Central memory CD4-positive, alpha-beta T cell (primary cell): ENCODE data around the gene PLOD1.

Experiments
- DNase-seq: peaks from one replicate; pipeline ENCODE4 v3.0.0; 2022

Gene PLOD1

DNA sequence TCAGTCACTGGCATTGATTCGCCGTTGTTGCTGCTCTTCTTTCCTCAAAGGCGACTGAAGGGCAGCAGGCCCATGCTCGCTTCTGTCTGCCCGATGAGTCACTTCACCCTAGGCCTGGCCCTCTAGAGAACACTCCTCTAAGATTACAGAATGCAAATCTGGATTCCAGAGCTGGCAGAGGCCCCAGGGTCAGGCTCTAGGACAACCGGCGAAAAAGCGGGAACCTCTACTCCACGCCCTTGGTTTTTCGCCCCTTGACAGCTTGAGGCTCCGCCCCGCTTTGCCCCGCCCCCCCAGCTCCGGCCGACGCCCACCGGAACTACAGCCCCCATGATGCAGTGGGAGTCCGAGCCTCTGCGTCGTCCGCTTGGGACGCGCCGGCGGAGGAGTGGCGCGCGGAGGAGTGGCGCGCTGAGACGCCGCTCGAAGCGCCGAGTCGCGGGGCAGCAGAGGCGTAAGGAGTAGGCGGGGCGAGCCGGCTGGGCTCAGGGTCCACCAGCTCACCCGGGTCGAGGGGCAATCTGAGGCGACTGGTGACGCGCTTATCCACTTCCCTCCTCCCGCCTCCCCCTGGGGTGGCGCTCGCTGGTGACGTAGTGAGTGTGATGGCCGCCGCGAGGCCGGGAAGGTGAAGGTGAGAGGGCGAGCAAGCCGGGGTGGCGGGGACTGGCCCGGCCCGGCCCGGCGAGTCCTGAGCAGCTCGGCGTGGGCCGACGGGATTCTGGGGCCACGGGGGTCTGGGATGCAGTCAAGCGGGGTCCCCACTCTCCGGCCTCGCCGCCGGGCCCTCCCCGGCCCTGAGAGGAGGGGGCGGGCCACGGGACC lies 45.5 kb downstream of the PLOD1 start, which contains the start of gene MFN2:
Gene MFN2, plus strand, starts transcription at position 594 of the 825 bp plus-strand sequence. CDS start 8,725 bp downstream, outside the sequence.
- peak; percentile 92 for DNase-seq

DNA sequence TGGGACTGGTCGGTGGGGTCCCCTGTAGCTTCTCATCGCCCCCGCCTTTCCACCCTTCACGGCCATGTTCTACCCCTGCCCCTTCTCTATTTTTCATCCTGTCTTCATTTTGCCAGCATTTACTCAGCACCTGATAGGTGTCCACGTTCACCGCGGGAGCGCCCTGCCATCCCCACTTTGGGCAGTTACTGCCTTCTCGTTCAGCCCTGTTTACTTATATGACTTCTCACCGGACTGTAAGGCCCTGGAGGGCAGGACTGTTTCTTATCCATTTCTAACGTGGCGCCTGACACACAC lies 46.1 kb downstream of the PLOD1 start:
- no peak for DNase-seq

DNA sequence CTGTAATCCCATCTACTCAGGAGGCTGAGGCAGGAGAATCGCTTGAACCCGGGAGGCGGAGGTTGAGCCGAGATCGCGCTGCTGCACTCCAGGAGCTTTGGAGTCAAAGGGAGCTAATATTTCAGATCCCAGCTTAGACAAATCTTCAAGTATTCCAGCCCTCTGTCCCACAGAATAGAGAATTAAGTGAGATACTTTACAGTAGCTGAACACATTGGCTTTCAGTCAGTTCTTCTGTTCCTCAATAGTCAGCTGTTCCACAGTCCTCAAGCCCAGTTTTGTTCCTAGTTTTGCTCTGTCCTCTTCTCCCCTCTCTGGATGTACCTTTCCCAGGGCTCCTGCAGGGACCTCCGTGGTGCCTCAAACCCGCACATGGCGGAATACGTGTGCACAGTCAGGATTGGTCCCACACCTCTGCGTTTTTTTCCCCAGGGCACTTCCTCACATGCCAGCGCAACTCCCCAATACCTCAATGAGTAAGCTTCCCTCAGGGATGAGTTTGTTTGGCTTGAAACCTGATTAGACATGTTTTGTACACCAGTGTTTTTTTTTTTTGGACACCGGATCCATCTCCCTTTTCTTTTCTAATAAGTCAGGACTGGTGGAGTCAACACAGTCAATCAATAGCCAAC lies 47.0 kb downstream of the PLOD1 start:
- no peak for DNase-seq

DNA sequence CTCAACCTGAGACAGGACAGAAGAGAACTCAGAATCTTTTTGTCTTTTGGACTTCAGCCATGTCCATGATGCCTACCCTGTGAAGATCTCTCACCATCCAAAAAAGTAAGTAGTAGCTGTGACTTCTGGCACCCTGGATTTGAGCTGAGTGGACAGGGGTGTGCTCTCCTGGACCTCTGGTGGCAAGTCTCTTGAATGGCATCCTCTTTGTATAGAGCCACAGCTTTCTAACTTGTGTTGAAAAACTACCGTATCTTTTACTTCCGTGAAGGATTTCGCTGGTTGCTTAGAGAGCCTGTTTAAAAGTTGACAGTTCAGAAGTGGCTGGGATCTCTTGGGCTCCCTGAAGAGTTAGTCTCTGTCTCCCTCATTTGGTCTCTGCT lies 47.5 kb downstream of the PLOD1 start:
- DNase-seq = no peak

DNA sequence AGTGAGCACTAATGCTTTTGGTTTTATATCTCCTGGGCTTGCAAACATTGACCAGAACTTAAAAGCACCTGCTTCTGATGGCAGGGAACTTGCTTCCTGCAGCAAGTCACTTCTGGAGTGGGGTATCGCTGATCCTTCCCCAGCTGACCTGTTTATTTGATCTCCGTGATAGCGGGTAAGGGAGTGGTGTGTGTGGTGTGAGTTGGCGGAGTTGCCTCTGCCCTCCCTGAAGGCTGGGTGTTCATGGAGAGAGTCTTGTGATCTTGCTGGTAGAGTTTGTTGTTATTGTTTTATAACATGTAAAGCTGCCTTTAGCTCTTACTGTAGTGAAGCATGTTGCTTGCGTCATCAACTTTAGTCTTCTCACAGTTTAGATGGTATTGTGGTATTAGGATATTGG lies 49.6 kb downstream of the PLOD1 start:
- no peak for DNase-seq

DNA sequence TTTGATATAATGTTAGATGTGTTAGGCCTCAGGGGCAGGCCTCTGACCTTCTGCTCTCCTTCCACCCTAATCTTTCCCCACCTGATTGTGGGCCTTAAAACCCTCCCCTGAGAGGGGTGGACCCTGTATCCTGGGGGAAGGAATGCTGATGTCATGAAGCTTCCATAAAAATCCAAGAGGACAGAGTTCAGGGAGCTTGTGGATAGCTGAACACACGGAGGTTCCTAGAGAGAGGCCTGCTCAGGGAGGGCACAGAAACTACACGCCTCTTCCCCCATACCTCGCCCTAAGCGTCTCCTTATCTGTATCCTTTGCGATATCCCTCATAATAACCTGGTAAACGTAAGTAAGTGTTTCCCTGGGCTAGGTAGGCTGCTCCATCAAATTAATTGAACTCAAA lies 50.1 kb downstream of the PLOD1 start:
- DNase-seq = no peak

DNA sequence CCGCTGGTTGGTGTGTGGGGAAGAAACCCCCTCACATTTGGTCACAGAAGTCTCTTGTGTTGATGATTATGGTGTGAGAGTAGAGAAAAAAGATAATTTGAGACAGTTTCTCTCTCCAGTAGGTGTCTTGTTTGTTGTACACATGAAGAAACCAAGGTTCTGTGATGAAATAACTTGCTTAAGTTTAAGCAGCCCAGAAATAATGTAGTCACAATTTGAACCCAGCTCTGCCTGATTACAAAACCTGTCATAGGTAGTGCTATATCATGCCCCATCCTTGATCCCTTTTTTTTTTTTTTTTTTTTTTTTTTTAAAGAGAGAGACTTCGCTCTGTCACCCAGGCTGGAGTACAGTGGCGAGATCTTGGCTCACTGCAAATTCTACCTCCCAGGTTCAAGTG lies 50.7 kb downstream of the PLOD1 start:
- DNase-seq = no peak

DNA sequence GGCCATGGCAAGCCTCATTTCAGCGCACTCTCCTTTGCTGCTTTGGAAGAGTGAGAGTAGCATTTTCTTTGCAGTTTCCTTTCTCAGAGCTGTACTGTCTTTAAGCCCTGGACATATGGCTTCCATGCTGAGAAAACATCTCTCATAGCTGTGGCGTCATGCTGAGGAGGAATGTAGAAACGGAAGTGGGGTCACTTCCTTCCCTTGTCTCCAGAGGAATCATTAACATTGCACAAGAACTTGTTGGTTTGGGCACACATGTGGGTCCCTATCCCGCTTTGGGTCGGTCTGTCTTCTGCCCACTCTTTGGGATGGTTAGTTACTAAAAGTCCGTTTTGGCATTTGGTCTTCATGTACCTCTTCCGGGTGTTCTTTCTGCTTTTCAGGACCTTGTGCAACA lies 51.3 kb downstream of the PLOD1 start:
- DNase-seq = no peak

DNA sequence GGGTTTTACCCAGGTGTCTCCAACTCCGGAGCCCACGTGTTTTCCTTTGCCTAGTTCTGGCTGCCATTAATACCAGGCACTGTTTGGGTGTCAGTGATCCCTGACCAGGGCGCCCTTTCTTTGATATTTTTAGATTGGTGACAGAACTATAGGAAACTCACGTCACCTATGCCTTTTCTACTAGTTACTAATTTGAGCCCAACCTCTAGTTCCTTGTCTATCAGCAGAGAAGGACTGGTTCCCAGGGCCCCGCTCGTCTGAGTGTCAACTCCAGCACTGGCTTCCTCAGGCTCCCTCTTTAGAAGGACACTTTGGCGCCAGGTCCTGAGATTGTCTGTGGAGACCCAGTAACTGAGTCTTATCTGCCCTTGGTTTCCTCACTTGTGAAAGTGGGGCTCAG lies 55.2 kb downstream of the PLOD1 start:
- no peak for DNase-seq

DNA sequence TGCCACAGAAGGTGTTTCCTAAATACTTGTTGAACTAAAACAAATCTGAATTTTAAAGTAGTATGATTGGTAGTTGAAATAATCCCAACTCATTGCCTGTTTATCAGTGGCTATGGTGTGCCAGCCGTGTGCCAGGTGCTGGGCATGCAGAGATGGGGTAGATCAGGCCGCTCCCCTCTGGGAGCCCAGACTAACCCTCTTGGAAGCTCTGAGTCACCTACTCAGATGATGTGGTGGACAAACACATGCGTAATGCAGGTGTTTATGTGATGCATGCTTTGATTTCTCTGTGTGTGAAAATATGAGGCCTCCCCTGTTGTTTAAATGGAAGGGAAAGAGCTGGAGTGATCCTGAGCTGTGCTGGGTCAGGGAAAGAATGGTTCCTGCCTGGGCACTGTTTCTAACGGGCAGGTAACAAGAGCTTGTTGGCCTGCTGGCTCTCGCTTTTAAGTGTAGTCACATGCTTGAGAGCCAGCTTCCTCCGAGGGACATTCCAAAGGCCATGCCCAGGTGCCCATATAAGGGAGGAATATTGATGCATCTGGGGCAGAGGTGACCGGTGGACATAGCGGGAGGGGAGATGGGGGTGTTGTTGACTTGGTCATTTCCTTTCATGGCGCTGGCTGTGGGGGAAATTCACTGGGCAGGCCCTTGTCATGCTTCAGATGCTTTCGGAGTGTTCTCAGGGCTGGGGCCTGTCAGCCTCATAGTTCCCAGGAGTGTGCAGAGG lies 56.0 kb downstream of the PLOD1 start:
- no peak for DNase-seq

DNA sequence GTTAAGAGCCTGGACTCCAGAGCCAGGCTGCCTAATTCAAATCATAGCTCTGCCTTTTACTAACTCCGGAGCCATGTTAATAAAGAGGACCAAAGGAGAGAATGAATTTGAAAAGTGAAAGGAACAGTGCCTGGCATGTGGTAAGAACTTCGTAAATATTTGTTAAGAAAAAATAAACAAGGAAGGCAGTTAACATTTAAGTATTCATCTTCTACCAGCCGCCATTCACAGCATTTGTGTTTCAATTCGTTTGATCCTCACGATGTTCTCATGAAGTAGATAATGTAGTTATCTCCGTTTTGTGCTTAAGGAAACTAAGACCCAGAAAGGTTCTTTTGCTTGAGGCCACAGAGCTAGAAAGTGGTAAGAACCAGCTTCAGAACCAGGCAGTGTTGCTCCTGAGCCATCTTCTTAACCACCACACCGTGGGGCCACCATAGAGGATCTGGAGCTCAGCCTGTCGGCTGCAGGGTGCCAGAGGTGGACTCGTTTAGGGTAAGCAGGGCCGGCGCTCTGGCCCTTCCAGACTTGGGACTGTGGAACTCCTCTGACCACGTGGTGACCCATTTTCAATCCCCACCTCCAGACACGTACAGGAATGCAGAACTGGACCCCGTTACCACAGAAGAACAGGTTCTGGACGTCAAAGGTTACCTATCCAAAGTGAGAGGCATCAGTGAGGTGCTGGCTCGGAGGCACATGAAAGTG lies 57.6 kb downstream of the PLOD1 start:
- no peak for DNase-seq

DNA sequence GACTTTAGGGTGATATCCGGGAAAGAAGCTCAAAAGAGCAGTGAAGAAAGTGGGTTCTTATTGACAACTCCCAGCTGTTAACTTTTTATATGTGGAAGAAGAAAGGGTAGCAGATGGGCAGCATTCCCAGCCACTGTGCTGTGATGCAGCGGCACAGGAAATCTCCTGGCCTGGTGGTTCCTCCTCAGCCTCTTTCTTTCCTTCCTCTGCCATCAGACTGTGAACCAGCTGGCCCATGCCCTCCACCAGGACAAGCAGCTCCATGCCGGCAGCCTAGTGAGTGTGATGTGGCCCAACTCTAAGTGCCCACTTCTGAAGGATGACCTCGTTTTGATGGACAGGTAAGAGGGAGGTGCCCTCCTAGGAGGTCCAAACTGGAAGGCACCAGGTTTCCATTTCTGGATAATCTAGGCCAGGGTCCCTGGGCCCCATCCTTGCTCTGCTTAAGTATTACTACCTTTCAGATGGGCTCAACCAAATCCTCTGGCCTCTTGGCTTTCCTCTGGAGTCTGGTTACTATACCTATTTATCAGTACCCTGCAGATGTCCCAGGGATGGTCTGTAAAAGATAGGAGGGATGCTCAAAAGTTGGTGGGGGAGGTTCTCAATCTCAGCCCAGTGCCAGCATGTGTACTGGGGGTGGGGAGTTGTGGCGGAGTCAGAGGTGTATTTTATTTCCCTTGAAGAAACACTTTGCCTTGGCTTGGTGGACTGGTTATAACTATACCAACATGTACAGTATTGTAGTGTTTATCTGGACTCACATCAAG lies 62.7 kb downstream of the PLOD1 start:
- DNase-seq = no peak

DNA sequence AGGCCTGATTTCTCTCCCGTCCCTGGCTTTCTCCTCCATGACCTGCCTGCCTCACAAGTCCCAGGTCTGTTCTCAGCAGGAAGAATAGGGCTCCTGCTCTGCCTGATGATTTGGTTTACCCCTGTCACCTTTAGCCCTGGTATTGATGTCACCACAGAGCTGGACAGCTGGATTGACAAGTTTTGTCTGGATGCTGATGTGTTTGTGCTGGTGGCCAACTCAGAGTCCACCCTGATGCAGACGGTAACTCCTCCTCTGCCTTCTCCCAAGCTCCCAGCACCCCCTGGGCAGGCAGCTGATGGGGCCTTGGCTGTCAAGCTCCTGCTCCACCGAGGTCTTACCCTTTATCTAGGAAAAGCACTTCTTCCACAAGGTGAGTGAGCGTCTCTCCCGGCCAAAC lies 64.1 kb downstream of the PLOD1 start:
- DNase-seq = no peak

DNA sequence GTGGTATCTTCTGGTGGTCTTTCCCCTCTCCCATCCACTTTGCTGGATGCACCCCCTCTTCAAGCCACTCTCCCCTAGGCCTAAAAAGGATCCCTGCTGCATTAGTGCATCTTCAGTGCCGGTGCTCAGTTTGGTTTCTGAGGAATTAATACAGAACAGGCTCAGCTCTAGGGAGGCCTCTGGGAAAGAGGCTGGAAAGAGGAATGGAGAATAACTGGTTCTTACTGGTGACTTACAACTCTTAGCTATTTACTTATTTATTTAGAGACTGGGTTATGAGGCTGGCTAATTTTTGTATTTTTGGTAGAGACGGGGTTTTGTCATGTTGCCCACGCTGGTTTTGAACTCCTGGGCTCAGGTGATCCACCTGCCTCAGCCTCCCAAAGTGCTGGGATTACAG lies 64.7 kb downstream of the PLOD1 start:
- DNase-seq = no peak

DNA sequence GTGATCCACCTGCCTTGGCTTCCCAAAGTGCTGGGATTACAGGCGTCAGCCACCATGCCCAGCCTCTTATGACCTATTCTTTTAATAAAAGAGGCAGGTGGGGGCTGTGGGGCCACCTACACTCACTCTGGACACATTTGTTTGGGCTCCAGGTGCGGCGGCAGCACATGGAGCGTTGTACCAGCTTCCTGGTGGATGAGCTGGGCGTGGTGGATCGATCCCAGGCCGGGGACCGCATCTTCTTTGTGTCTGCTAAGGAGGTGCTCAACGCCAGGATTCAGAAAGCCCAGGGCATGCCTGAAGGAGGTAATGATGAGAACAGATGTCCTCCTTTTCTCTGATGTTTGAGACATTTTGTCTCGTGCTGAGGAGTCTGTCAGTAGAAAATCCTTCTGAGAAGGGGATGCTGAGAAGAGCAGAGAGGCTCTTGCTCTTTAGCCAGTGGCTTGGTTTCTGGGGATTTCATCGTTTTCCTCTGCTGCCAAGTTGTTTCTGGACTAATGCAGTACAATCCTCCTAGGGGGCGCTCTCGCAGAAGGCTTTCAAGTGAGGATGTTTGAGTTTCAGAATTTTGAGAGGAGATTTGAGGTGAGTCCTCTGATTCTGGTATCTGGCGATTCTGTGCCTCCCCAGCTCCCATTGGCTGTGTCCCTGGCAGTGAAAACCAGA lies 66.9 kb downstream of the PLOD1 start:
- DNase-seq = no peak

DNA sequence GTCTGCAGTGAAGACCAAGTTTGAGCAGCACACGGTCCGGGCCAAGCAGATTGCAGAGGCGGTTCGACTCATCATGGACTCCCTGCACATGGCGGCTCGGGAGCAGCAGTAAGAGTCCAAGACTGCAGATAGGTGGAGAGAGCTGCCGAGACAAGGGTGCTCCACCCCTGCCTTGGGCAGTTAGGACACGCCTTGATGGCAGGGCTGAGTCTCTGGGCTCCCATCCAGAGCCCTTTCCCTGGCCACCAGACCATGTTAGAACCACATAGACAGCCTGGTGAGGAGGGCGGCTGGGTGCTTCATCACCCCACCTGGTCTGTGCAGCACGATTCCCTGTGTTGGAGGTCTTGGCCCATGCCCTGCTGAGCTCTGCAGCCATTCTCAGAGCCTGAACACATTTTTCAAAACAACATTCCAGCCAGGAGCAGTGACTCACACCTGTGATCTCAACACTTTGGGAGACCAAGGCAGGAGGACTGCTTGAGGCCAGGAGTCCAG lies 67.5 kb downstream of the PLOD1 start:
- DNase-seq = no peak

DNA sequence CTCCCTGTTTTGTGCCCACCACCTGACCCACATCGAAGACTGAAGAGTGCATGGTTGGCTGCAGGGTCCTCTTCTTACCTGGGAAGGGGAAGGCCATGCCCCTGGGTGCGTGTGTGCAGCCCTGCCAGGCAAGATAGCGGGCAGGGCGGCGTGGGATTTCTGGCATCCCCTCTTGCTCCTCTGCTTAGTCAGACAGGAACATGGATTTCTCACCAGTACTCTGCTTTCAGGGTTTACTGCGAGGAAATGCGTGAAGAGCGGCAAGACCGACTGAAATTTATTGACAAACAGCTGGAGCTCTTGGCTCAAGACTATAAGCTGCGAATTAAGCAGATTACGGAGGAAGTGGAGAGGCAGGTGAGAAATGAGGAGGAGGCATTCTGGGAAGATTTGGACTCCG lies 69.2 kb downstream of the PLOD1 start:
- no peak for DNase-seq

DNA sequence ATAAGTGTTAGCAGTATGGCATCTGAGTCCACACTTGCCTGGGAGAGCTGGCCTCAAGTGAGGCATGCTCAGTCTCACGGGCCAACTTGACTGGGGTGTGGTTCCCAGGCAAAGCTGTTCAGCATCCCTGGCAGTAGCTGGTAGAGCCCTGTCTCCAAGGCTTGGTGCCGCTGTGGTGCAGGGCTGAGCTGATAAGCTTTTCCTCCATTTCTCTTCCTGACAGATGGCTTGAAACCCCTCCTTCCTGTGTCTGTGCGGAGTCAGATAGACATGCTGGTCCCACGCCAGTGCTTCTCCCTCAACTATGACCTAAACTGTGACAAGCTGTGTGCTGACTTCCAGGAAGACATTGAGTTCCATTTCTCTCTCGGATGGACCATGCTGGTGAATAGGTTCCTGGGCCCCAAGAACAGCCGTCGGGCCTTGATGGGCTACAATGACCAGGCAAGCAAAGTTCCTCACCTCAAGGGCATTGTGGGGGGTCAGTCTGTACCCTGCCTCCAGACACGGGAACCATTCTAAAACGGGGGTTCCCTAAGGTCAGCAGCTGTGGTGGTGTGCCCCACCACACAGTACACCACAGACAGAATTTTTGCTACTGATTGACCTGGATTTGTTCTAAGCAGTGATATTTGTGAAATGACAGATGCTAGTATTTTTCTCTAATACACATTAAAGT lies 71.1 kb downstream of the PLOD1 start:
- no peak for DNase-seq

DNA sequence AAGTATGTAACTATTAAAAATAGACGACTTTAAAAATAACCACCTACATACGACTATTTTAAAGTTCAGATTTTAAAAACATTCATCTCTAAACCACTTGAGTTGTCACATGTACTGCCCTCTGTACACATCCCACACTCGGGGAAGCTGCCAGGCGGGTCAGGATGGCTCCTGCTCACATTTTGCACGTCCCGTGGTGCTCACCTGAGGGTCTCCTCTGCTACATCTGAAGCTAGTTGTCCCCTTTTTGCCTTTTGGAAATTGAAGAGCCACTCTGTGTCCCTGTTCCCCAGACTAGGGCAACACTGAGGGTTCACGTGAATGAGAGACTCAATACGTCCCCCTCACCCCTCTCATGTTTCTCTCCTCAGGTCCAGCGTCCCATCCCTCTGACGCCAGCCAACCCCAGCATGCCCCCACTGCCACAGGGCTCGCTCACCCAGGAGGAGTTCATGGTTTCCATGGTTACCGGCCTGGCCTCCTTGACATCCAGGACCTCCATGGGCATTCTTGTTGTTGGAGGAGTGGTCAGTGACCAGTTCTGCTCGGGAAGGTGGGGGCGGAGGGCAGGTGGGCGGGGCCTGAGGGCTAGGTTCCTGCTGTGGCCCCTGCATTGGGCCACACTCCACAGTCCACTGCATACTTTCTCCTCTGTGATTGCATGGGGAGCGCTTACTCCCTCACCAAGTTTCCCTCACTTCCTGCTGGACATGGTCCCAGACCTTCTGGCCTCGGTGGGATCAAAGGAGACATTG lies 71.8 kb downstream of the PLOD1 start:
- no peak for DNase-seq

DNA sequence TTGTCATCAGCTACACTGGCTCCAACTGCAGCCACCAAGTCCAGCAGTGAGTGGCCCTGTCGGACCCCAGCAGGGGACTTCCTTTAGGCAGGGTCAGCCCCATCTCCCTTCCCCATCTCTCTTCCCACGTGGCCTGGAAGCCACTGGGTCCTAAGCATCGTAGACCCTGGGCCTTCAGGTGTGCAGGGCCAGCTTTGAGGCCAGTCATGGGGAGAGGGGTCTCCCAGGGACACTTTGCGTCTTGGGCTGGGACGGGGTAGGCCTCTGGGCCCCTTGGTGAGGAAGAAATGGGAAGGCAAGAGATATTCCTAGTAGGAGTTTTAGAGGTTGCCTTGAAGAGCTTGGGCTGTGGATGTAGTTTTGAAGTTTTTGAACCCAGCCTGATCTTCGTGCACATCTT lies 72.7 kb downstream of the PLOD1 start:
- no peak for DNase-seq
